Lower leg skin (tissue), 3 donors: ENCODE measurements around the gene EED.

Experiments
- CTCF ChIP-seq, 3 donors: fragments of 450-650 bp; IDR thresholded peaks; one replicate each; pipeline ENCODE4 v1.5.1; 2016; ENCODE audit warnings: antibody characterized with exemption in 3 of 3, mild to moderate bottlenecking in 3 of 3, moderate library complexity in 2 of 3
- POLR2A ChIP-seq, 2 donors: fragments of 450-650 bp; IDR thresholded peaks; one replicate each; pipeline ENCODE4 v1.6.1; 2016 to 2017; ENCODE audit warnings: antibody characterized with exemption in 2 of 2, mild to moderate bottlenecking in 1 of 2, moderate library complexity in 1 of 2

- TF ChIP-seq CTCF (IDR thresholded peaks at IDR 0.05) (no peak), POLR2A (IDR thresholded peaks at IDR 0.05) (no peak)
Observed at GRCh38 chr11:86255896-86256295, 11.3 kb downstream of the EED start.
